Stimulated activated naive CD8-positive, alpha-beta T cell treated with anti-CD3 and anti-CD28 coated beads, Interleukin-15, amount 100 ng/mL, for 72 hours (primary cell): ENCODE results near the gene CTF1.

ENCODE experiments used
- ATAC-seq: fragments of 150-1000 bp; cut with Tn5 transposase; 2 replicates; pipeline ENCODE4 v1.10.0; 2021; ENCODE audit warnings: mild to moderate bottlenecking, moderate library complexity
- DNase-seq, 2 donors: peaks; one replicate each; pipeline ENCODE4 v3.0.0; 2021 to 2022
- H3K27ac Mint-ChIP-seq, 2 donors: one replicate each; pipeline ENCODE4 v1.8.0; 2022; ENCODE audit warnings: mild to moderate bottlenecking in 2 of 2, mixed read lengths in 2 of 2, moderate library complexity in 2 of 2
- H3K27me3 Mint-ChIP-seq: one replicate; pipeline ENCODE4 v1.8.0; 2022; ENCODE audit warnings: mixed read lengths
- H3K4me1 Mint-ChIP-seq: one replicate; pipeline ENCODE4 v1.8.0; 2022; ENCODE audit warnings: mild to moderate bottlenecking, mixed read lengths
- H3K4me3 Mint-ChIP-seq, 2 donors: one replicate each; pipeline ENCODE4 v1.8.0; 2022; ENCODE audit warnings: mild to moderate bottlenecking in 2 of 2, mixed read lengths in 2 of 2, moderate library complexity in 1 of 2
- H3K9me3 Mint-ChIP-seq, 2 donors: one replicate each; pipeline ENCODE4 v1.8.0; 2022; ENCODE audit warnings: mixed read lengths in 2 of 2

The CTF1 gene

GRCh38 chr16:30918614-30919013, 22.2 kb downstream of the CTF1 start:
- ATAC-seq (no peak), DNase-seq (no peak)
- Mint-ChIP-seq H3K27ac (no peak overlapping the region), H3K27me3 (no peaks in the 10 kb centered on the region), H3K4me1 (peaks cover 17% of the 10 kb centered on the region), H3K9me3 (no peaks in the 10 kb centered on the region), H3K4me3 (no peak overlapping the region)

- Mint-ChIP-seq H3K4me3 (peak overlapping the region; percentile 97 to 98), H3K9me3 (no peaks in the 10 kb centered on the region), H3K4me1 (peaks cover 29% of the 10 kb centered on the region), H3K27ac (no peak overlapping the region), H3K27me3 (no peaks in the 10 kb centered on the region)
- ATAC-seq (no peak), DNase-seq (no peak)
These were observed 24.5 kb downstream of the CTF1 start for GRCh38 chr16:30920891-30921290.

- Mint-ChIP-seq H3K27ac (peak overlapping the region in 1 of 2 donors; percentile 89), H3K4me3 (peak overlapping the region; percentile 97 to 98), H3K27me3 (no peaks in the 10 kb centered on the region), H3K4me1 (peaks cover 34% of the 10 kb centered on the region), H3K9me3 (no peaks in the 10 kb centered on the region)
- ATAC-seq = no peak
- DNase-seq = no peak
These were observed 25.0 kb downstream of the CTF1 start for GRCh38 chr16:30921459-30921747.

- Mint-ChIP-seq H3K27me3 (no peaks in the 10 kb centered on the region), H3K4me3 (peak overlapping the region; percentile 97 to 98), H3K27ac (peak overlapping the region; percentile 88 to 97), H3K9me3 (no peaks in the 10 kb centered on the region), H3K4me1 (peaks cover 39% of the 10 kb centered on the region)
- ATAC-seq = peak; percentile 11
- DNase-seq = peak; percentile 87 to 88
These were observed 25.5 kb downstream of the CTF1 start for GRCh38 chr16:30921748-30922419.

GRCh38 chr16:30922420-30922959, 26.1 kb downstream of the CTF1 start:
- Mint-ChIP-seq H3K4me1 (peaks cover 44% of the 10 kb centered on the region), H3K9me3 (no peaks in the 10 kb centered on the region), H3K27ac (peak overlapping the region; percentile 100), H3K27me3 (no peaks in the 10 kb centered on the region), H3K4me3 (peak overlapping the region; percentile 97 to 98)
- DNase-seq (peak; percentile 99 to 100), ATAC-seq (peak; percentile 86)

GRCh38 chr16:30922960-30923535, 26.6 kb downstream of the CTF1 start:
- Mint-ChIP-seq H3K27ac (peak overlapping the region; percentile 100), H3K4me1 (peaks cover 44% of the 10 kb centered on the region), H3K4me3 (peak overlapping the region; percentile 97 to 98), H3K27me3 (no peaks in the 10 kb centered on the region), H3K9me3 (no peaks in the 10 kb centered on the region)
- peak; percentile 84 for ATAC-seq
- DNase-seq = peak; percentile 93 to 96

- peaks cover 44% of the 10 kb centered on the region for H3K4me1 Mint-ChIP-seq
- DNase-seq = peak in 1 of 2 donors; percentile 39
- H3K27ac Mint-ChIP-seq = peak within 1 kb of the TSS; percentile 100
These were observed 27.2 kb downstream of the CTF1 start, which contains the start of gene FBXL19 for GRCh38 chr16:30923554-30924075. TSS of gene FBXL19 (plus strand) at chr16:30923572. CDS start at chr16:30925755, 2,183 bp downstream.

GRCh38 chr16:30924076-30924912, 27.9 kb downstream of the CTF1 start:
- no peak for ATAC-seq
- Mint-ChIP-seq H3K9me3 (no peaks in the 10 kb centered on the region), H3K27me3 (no peaks in the 10 kb centered on the region), H3K4me3 (peak overlapping the region; percentile 85 to 87), H3K27ac (peak overlapping the region in 1 of 2 donors; percentile 91), H3K4me1 (peaks cover 44% of the 10 kb centered on the region)
- DNase-seq = no peak

More at GRCh38 chr16:30923554-30924075, 27.2 kb downstream of the CTF1 start, which contains the start of gene FBXL19:
- peak; percentile 2 for ATAC-seq
- Mint-ChIP-seq H3K27me3 (no peaks in the 10 kb centered on the region), H3K4me3 (peak within 1 kb of the TSS; percentile 97 to 98), H3K9me3 (no peaks in the 10 kb centered on the region)

- Mint-ChIP-seq H3K27ac (peak overlapping the region in 1 of 2 donors; percentile 6), H3K4me3 (peak overlapping the region; percentile 85 to 87)
These were observed 28.7 kb downstream of the CTF1 start for GRCh38 chr16:30924913-30925631.

GRCh38 chr16:30925632-30925987, 29.2 kb downstream of the CTF1 start:
- Mint-ChIP-seq H3K4me1 (peaks cover 44% of the 10 kb centered on the region), H3K27ac (no peak overlapping the region), H3K27me3 (no peaks in the 10 kb centered on the region), H3K9me3 (no peaks in the 10 kb centered on the region), H3K4me3 (no peak overlapping the region)
- ATAC-seq (no peak), DNase-seq (no peak)

More at GRCh38 chr16:30924913-30925631, 28.7 kb downstream of the CTF1 start:
- Mint-ChIP-seq H3K4me1 (peaks cover 44% of the 10 kb centered on the region), H3K9me3 (no peaks in the 10 kb centered on the region), H3K27me3 (no peaks in the 10 kb centered on the region)
- ATAC-seq = no peak
- DNase-seq = no peak

- H3K4me1 Mint-ChIP-seq = peaks cover 39% of the 10 kb centered on the region
- no peaks in the 10 kb centered on the region for H3K27me3 Mint-ChIP-seq
- no peaks in the 10 kb centered on the region for H3K9me3 Mint-ChIP-seq
- no peak overlapping the region for H3K4me3 Mint-ChIP-seq
- H3K27ac Mint-ChIP-seq = peak overlapping the region in 1 of 2 donors; percentile 17
- DNase-seq (no peak), ATAC-seq (no peak)
These were observed 29.8 kb downstream of the CTF1 start for GRCh38 chr16:30925995-30926811.

- Mint-ChIP-seq H3K9me3 (no peaks in the 10 kb centered on the region), H3K27me3 (no peaks in the 10 kb centered on the region), H3K27ac (peak overlapping the region in 1 of 2 donors; percentile 54), H3K4me3 (no peak overlapping the region), H3K4me1 (peaks cover 29% of the 10 kb centered on the region)
- no peak for DNase-seq
- ATAC-seq = no peak
These were observed 30.7 kb downstream of the CTF1 start for GRCh38 chr16:30926937-30927788.

- ATAC-seq = peak; percentile 17
- H3K27me3 Mint-ChIP-seq = no peaks in the 10 kb centered on the region
- DNase-seq = peak in 1 of 2 donors; percentile 22
- H3K27ac Mint-ChIP-seq = no peak overlapping the region
- H3K4me3 Mint-ChIP-seq = no peak overlapping the region
- no peaks in the 10 kb centered on the region for H3K9me3 Mint-ChIP-seq
- H3K4me1 Mint-ChIP-seq = peaks cover 27% of the 10 kb centered on the region
These were observed 31.5 kb downstream of the CTF1 start for GRCh38 chr16:30927789-30928378.
